NCI-H187 (cell line): ENCODE measurements around the gene ADAM17.
"Not testable (repeated sequence)": the region's sequence is repeated elsewhere in the genome, so short reads cannot be mapped to it uniquely, and the experiment has no call there.

ENCODE experiments used
- DNase-seq, 2 experiments: peaks; one replicate each; lab custom pipeline; 2025; lab: John Stamatoyannopoulos, UW

The ADAM17 gene

GRCh38 chr2:9555297-9556120 is at the start of gene ADAM17:
ADAM17 (minus strand) TSS chr2:9555830; CDS start chr2:9555605, 225 bp downstream.
- peak; percentile 95 to 96 for DNase-seq

GRCh38 chr2:9602412-9602811 is 46.8 kb upstream of the ADAM17 start:
- DNase-seq = no peak

GRCh38 chr2:9601397-9601796 is 45.8 kb upstream of the ADAM17 start:
- DNase-seq = no peak

- DNase-seq = no peak
Measured at GRCh38 chr2:9599430-9599829, 43.8 kb upstream of the ADAM17 start.

- no peak for DNase-seq
Measured at GRCh38 chr2:9596621-9597311, 41.1 kb upstream of the ADAM17 start.

- DNase-seq = no peak
Measured at GRCh38 chr2:9595746-9596145, 40.1 kb upstream of the ADAM17 start.

GRCh38 chr2:9595256-9595655 is 39.6 kb upstream of the ADAM17 start:
- not testable (repeated sequence) for DNase-seq

GRCh38 chr2:9594366-9595054 is 38.9 kb upstream of the ADAM17 start:
- DNase-seq = no peak

GRCh38 chr2:9593925-9594324 is 38.3 kb upstream of the ADAM17 start:
- no peak for DNase-seq

GRCh38 chr2:9592699-9593098 is 37.1 kb upstream of the ADAM17 start:
- DNase-seq = no peak

GRCh38 chr2:9590641-9591040 is 35.0 kb upstream of the ADAM17 start:
- no peak for DNase-seq

- no peak for DNase-seq
Measured at GRCh38 chr2:9586465-9586864, 30.8 kb upstream of the ADAM17 start.

GRCh38 chr2:9585486-9585885 is 29.9 kb upstream of the ADAM17 start:
- no peak for DNase-seq

- DNase-seq = not testable (repeated sequence)
Measured at GRCh38 chr2:9584902-9585301, 29.3 kb upstream of the ADAM17 start.

- no peak for DNase-seq
Measured at GRCh38 chr2:9582624-9583023, 27.0 kb upstream of the ADAM17 start.

GRCh38 chr2:9578467-9579235 is 23.0 kb upstream of the ADAM17 start:
- DNase-seq = no peak

GRCh38 chr2:9574331-9574730 is 18.7 kb upstream of the ADAM17 start:
- no peak for DNase-seq

- no peak for DNase-seq
Measured at GRCh38 chr2:9573840-9574239, 18.2 kb upstream of the ADAM17 start.

- DNase-seq = no peak
Measured at GRCh38 chr2:9573013-9573720, 17.5 kb upstream of the ADAM17 start.

- no peak for DNase-seq
Measured at GRCh38 chr2:9570182-9571060, 14.8 kb upstream of the ADAM17 start.
